Tibial nerve (tissue), 4 donors: ENCODE measurements around the gene NCAM1. TPM values are rescaled to one million over a fixed set of nuclear protein-coding genes. Genes with fewer than 3 reads are reported as not detected.

Source experiments
- DNase-seq, 2 donors: peaks; one replicate each; pipeline ENCODE4 v3.0.0-alpha.2; 2019; ENCODE audit warnings: low spot score in 2 of 2
- H3K27ac ChIP-seq, 4 donors: fragments of 200-600 bp; sonication (generic) in 3 of 4; one replicate each; pipeline ENCODE4 v1.5.1; 2017 to 2019; ENCODE audit warnings: mild to moderate bottlenecking in 1 of 4
- H3K27me3 ChIP-seq, 2 donors: fragments of 200-600 bp; sonication (generic) in 1 of 2; one replicate each; pipeline versions ENCODE4 v1.5.1 to v1.6.0; 2017 to 2019
- H3K36me3 ChIP-seq, 3 donors: fragments of 200-600 bp; sonication (generic); one replicate each; pipeline ENCODE4 v1.5.1; 2018 to 2019
- H3K4me1 ChIP-seq, 4 donors: fragments of 200-600 bp; sonication (generic) in 3 of 4; one replicate each; pipeline ENCODE4 v1.5.1; 2017 to 2019
- H3K4me3 ChIP-seq, 4 donors: fragments of 200-600 bp; sonication (generic) in 3 of 4; one replicate each; pipeline ENCODE4 v1.5.1; 2017 to 2019; ENCODE audit warnings: mild to moderate bottlenecking in 1 of 4, moderate library complexity in 1 of 4
- H3K9me3 ChIP-seq, 4 donors: fragments of 200-600 bp; sonication (generic) in 3 of 4; one replicate each; pipeline ENCODE4 v1.5.1; 2017 to 2019
- EP300 ChIP-seq, 2 donors: sonication (generic); formaldehyde crosslinking; IDR thresholded peaks; one replicate each; pipeline ENCODE4 v1.6.1; 2017; ENCODE audit warnings: antibody characterized with exemption in 2 of 2, mild to moderate bottlenecking in 1 of 2
- POLR2A ChIP-seq, 2 donors: fragments of 450-650 bp; IDR thresholded peaks; one replicate each; pipeline ENCODE4 v1.6.1; 2017; ENCODE audit warnings: antibody characterized with exemption in 2 of 2, mild to moderate bottlenecking in 2 of 2, moderate library complexity in 2 of 2
- WGBS, 2 donors: methylation state at CpG; one replicate each; pipeline ENCODE4 v1.1.5; 2018; 5-methylcytosine and 5-hydroxymethylcytosine counted together
- total RNA-seq, 4 donors: library from RNA; depleted of rRNA; stranded (reverse); fragments of >200 nt; gene quantifications; one replicate each; pipeline ENCODE4 v1.1.0, GENCODE V29; 2016
- TF ChIP-seq, protein P1 (sequence below), 5 experiments: fragments of 200-600 bp in 3 of 5; fragments of 450-650 bp in 2 of 5; sonication (generic) in 3 of 5; IDR thresholded peaks; one replicate each; pipeline ENCODE4 v1.5.1; 2016 to 2019; ENCODE audit warnings: antibody characterized with exemption in 5 of 5, mild to moderate bottlenecking in 3 of 5, moderate library complexity in 2 of 5

NCAM1 gene
- total RNA-seq, 4 donors from 2014 or later: 57.3 to 121 (median 76.1) TPM

DNA sequence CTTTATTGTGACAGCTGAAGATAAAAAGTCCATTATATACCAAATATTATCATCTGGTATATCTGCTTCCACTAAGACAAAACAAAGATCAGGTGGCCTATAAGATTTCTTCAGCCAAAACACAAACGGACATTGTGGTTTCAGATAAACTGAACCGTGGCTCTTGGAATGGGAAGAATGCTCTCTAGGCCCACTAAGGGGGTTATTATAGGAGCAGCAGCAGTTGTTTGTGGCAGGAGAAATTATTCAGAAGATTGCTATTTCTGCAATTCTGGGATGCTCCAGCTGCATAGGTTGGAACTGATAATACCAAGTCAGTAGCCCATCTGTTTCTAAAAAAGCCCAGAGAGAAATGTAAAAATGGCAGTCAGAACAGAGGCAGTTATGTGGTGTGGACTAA lies 145.3 kb downstream of the NCAM1 start:
- TF ChIP-seq, protein P1, sequence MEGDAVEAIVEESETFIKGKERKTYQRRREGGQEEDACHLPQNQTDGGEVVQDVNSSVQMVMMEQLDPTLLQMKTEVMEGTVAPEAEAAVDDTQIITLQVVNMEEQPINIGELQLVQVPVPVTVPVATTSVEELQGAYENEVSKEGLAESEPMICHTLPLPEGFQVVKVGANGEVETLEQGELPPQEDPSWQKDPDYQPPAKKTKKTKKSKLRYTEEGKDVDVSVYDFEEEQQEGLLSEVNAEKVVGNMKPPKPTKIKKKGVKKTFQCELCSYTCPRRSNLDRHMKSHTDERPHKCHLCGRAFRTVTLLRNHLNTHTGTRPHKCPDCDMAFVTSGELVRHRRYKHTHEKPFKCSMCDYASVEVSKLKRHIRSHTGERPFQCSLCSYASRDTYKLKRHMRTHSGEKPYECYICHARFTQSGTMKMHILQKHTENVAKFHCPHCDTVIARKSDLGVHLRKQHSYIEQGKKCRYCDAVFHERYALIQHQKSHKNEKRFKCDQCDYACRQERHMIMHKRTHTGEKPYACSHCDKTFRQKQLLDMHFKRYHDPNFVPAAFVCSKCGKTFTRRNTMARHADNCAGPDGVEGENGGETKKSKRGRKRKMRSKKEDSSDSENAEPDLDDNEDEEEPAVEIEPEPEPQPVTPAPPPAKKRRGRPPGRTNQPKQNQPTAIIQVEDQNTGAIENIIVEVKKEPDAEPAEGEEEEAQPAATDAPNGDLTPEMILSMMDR (IDR thresholded peaks at IDR 0.05): no peak
- TF ChIP-seq EP300 (IDR thresholded peaks at IDR 0.05) (no peak), POLR2A (IDR thresholded peaks at IDR 0.05) (no peak)
- WGBS, 2 donors: 34 to 43% methylated on average over 2 of the region's 2 CpGs
- no peak overlapping the region for H3K4me3 ChIP-seq
- H3K27me3 ChIP-seq: no peaks in the 10 kb centered on the region
- H3K27ac ChIP-seq: no peak overlapping the region
- no peak for DNase-seq
- no peaks in the 10 kb centered on the region for H3K9me3 ChIP-seq
- H3K36me3 ChIP-seq: no peaks in the 10 kb centered on the region
- H3K4me1 ChIP-seq: no peaks in the 10 kb centered on the region

DNA sequence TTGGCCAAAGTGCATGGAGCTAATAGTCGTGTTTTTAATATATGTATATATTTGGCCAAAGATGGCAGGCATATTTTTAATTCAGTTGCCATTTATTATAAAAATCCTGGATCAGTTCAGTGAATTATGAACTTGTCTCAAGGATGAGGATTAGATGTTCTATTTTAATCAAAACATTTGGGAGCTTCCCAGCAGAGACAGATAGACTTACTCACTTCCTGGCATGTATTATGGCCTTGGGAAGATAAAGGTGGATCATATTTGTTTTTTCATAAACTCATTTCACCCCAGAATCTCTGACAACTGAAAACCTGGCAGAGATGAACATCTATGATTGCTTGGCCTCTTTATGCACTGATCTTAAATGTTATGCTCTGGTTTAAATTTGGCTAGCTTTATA lies 148.8 kb downstream of the NCAM1 start:
- TF ChIP-seq, protein P1 (IDR thresholded peaks at IDR 0.05): no peak
- no peak for TF ChIP-seq POLR2A (IDR thresholded peaks at IDR 0.05)
- TF ChIP-seq EP300 (IDR thresholded peaks at IDR 0.05): no peak
- WGBS, 2 donors: 71% methylated on average over 1 of the region's 1 CpG
- peaks cover 0 to 6% (median 0%) of the 10 kb centered on the region in 4 donors for H3K4me1 ChIP-seq
- H3K27ac ChIP-seq: no peak overlapping the region
- no peaks in the 10 kb centered on the region for H3K36me3 ChIP-seq
- H3K9me3 ChIP-seq: no peaks in the 10 kb centered on the region
- no peaks in the 10 kb centered on the region for H3K27me3 ChIP-seq
- no peak overlapping the region for H3K4me3 ChIP-seq
- DNase-seq: no peak

DNA sequence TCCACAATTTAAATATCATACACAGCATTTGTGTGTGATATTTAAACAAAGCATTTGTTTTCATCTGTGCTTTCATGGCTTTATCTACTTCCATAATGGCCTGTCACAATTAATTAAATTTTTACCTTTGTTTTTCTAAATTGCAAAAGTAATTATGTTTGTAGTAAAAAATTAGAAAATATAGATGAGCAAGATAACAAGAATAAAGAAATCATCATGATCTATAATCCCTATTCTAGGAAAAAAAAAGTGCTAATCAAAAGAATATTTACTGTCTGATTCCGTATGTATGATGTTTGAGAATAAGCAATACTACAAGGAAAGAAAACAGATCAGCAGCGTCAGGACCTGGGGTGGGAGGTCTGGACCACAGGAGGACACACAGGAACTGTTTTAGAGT lies 149.9 kb downstream of the NCAM1 start:
- no peak overlapping the region for H3K4me3 ChIP-seq
- H3K36me3 ChIP-seq: no peaks in the 10 kb centered on the region
- H3K4me1 ChIP-seq: peaks cover 0 to 6% (median 0%) of the 10 kb centered on the region in 4 donors
- H3K9me3 ChIP-seq: no peaks in the 10 kb centered on the region
- no peak for TF ChIP-seq EP300 (IDR thresholded peaks at IDR 0.05)
- TF ChIP-seq, protein P1 (IDR thresholded peaks at IDR 0.05): no peak
- no peak for TF ChIP-seq POLR2A (IDR thresholded peaks at IDR 0.05)
- 83 to 86% methylated on average over 2 of the region's 2 CpGs for WGBS, 2 donors
- H3K27ac ChIP-seq: no peak overlapping the region
- H3K27me3 ChIP-seq: no peaks in the 10 kb centered on the region
- no peak for DNase-seq

DNA sequence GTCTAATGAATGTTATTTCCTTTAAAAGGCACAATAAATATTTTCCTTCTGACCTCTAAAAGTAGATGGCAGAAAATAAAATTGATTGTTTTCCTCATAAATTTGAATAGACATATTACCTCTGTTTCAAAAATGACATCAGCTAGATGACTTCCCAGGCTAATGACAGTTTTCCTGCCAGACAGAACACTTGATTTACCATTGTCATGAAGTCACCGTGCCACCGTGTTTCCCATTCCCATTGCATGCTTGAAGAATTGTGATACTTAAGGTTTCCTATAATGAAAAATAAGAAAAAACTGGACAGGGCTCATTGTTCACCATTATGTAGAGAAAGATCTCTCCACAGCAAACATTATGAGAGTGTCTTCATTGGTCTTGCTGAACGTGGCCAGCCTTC lies 151.1 kb downstream of the NCAM1 start:
- H3K27me3 ChIP-seq: no peaks in the 10 kb centered on the region
- H3K4me1 ChIP-seq: peaks cover 0 to 6% (median 0%) of the 10 kb centered on the region in 4 donors
- H3K27ac ChIP-seq: no peak overlapping the region
- no peaks in the 10 kb centered on the region for H3K36me3 ChIP-seq
- TF ChIP-seq POLR2A (IDR thresholded peaks at IDR 0.05) (no peak), EP300 (IDR thresholded peaks at IDR 0.05) (no peak)
- TF ChIP-seq, protein P1 (IDR thresholded peaks at IDR 0.05): no peak
- 54 to 59% methylated on average over 3 of the region's 3 CpGs for WGBS, 2 donors
- no peak for DNase-seq
- no peaks in the 10 kb centered on the region for H3K9me3 ChIP-seq
- no peak overlapping the region for H3K4me3 ChIP-seq

DNA sequence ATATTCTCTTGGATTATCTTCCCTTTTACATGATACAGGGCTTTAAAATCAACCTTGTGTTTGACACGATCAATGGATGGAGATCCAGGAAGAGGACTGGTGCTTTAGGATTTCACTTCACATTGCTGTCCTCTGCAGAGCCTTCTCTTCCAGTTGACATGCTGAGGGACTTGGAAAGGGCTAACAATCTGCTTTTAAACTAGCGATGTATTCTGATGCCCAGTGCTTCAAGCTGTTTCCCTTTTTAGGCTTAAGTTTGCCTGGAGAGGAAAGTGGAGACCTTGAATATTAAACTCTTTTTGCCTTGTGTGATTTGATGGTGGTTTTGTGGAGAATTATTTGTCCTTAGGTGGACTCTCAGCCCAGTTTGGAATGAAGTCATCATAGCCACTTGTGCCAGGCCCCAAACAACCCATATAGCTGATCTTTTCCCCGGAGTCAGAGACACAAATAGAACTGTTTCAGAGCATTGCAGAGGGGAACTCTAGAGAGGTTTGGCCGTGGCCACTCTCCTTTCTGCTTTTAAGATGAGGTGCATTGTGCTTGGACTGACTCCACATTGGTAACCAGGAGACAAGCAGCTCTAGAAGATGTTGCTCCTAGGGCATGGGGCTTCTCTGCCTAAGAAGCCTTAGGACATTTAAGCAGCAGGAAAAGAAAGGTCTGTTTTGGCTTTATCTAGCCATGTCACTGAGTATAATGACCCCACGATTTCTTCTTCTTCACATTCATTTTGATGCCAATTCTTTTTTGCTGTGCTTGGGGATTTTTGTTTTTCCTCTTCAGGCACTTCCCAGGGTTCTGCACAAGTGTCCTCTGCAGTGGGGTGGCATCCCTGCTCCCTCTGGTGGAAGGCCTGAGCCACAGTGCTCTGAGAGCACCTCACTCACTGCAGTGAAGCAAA lies 152.8 kb downstream of the NCAM1 start:
- no peak for DNase-seq
- Histone ChIP-seq H3K4me3 (no peak overlapping the region), H3K36me3 (no peaks in the 10 kb centered on the region), H3K4me1 (peaks cover 0 to 8% (median 0%) of the 10 kb centered on the region in 4 donors), H3K27ac (no peak overlapping the region), H3K27me3 (no peaks in the 10 kb centered on the region), H3K9me3 (no peaks in the 10 kb centered on the region)
- TF ChIP-seq, protein P1 (IDR thresholded peaks at IDR 0.05): peak; percentile 51 to 77 (median 67)
- TF ChIP-seq EP300 (IDR thresholded peaks at IDR 0.05) (no peak), POLR2A (IDR thresholded peaks at IDR 0.05) (no peak)
- WGBS, 2 donors: 51 to 58% methylated on average over 5 of the region's 5 CpGs
